Endothelial cell of umbilical vein (primary cell): Measurements from ENCODE around the gene IFT88. TPM values are rescaled to one million over a fixed set of nuclear protein-coding genes. Genes with fewer than 3 reads are reported as not detected.
A peak's percentile ranks its signal among the peaks of the same experiment; 100 is the strongest.

ENCODE experiments used
- BruUV-seq: library from RNA; stranded (reverse); fragments of 400-500 nt; replicated peaks from 2 replicates; lab custom pipeline; 2021; lab: Mats Ljungman, UMichigan
- CTCF ChIA-PET: fragments of 300-600, 350-600 bp; sonication (Branson Sonifier 250); formaldehyde crosslinking; loops from one replicate; lab custom pipeline; 2021; ENCODE audit warnings: antibody characterized with exemption, inconsistent platforms; lab: Charles Lee
- POLR2A ChIA-PET: fragments of 300-600, 350-600 bp; sonication (Branson Sonifier 250); formaldehyde crosslinking; loops from one replicate; lab custom pipeline; 2021; ENCODE audit warnings: antibody characterized with exemption, inconsistent platforms; lab: Charles Lee
- DNase-seq: peaks from one replicate; pipeline ENCODE4 v3.0.0-alpha.2; 2011; ENCODE audit warnings: low read depth, low spot score
- FAIRE-seq: peaks from 2 replicates; lab custom pipeline; 2011; peaks lifted over from hg19 to GRCh38; lab: Jason Lieb, UNC
- H2AFZ ChIP-seq: 2 replicates; pipeline ENCODE4 v1.6.0; 2012; ENCODE audit warnings: low read depth, low read length, control low read depth, inconsistent platforms
- H3K27ac ChIP-seq: 2 replicates; pipeline ENCODE4 v1.5.1; 2011; ENCODE audit warnings: low read depth, mild to moderate bottlenecking, control low read depth, low read length, moderate library complexity; ENCODE audit not compliant: insufficient read depth
- H3K27me3 ChIP-seq, 2 experiments: 2 replicates each; pipeline versions ENCODE4 v1.6.0 to v1.6.1; 2011; ENCODE audit warnings: low read length in 2 of 2, mixed read lengths in 1 of 2; ENCODE audit not compliant: control insufficient read depth in 2 of 2, insufficient read depth in 2 of 2
- H3K36me3 ChIP-seq, 2 experiments: 2 replicates in 1 of 2; 3 replicates in 1 of 2; pipeline ENCODE4 v1.5.1; 2011; ENCODE audit warnings: low read length in 2 of 2, mild to moderate bottlenecking in 1 of 2, moderate library complexity in 1 of 2; ENCODE audit not compliant: control insufficient read depth in 2 of 2, insufficient read depth in 2 of 2; ENCODE audit errors: extremely low read depth in 1 of 2
- H3K4me1 ChIP-seq: 3 replicates; pipeline ENCODE4 v1.5.1; 2011; ENCODE audit warnings: mild to moderate bottlenecking, low read length; ENCODE audit not compliant: control insufficient read depth, insufficient read depth; ENCODE audit errors: extremely low read depth
- H3K4me2 ChIP-seq: 2 replicates; pipeline ENCODE4 v1.6.1; 2011; ENCODE audit warnings: low read length, control low read depth, mixed read lengths; ENCODE audit not compliant: insufficient read depth
- H3K4me3 ChIP-seq, 3 experiments: fragments of 200-600 bp in 1 of 3; sonication (generic), shearing (Covaris generic) in 1 of 3; replicated peaks in 1 of 3; 2 replicates each; pipeline ENCODE4 v1.5.1; 2011 to 2016; ENCODE audit warnings: control low read depth in 3 of 3, low read length in 3 of 3, mild to moderate bottlenecking in 2 of 3, inconsistent platforms in 1 of 3, low read depth in 1 of 3, moderate library complexity in 1 of 3; ENCODE audit not compliant: insufficient read depth in 1 of 3
- H3K79me2 ChIP-seq: 2 replicates; pipeline ENCODE4 v1.6.0; 2012; ENCODE audit warnings: low read length, inconsistent platforms; ENCODE audit not compliant: control insufficient read depth, insufficient read depth
- H3K9ac ChIP-seq: replicated peaks from 2 replicates; pipeline ENCODE3; 2011; ENCODE audit warnings: low read length, control low read depth; ENCODE audit not compliant: insufficient read depth; ENCODE audit errors: extremely low read depth
- H3K9me1 ChIP-seq: replicated peaks from 3 replicates; pipeline ENCODE4 v1.6.0; 2011; ENCODE audit warnings: mild to moderate bottlenecking, low read length; ENCODE audit not compliant: control insufficient read depth, insufficient read depth; ENCODE audit errors: extremely low read depth
- H3K9me3 ChIP-seq: replicated peaks from 2 replicates; pipeline ENCODE4 v1.5.1; 2012; ENCODE audit warnings: low read length, inconsistent platforms; ENCODE audit not compliant: control insufficient read depth, insufficient read depth
- H4K20me1 ChIP-seq: replicated peaks from 2 replicates; pipeline ENCODE3; 2011; ENCODE audit warnings: mild to moderate bottlenecking, low read length; ENCODE audit not compliant: control insufficient read depth, insufficient read depth; ENCODE audit errors: extremely low read depth
- FOS ChIP-seq: IDR thresholded peaks from 2 replicates; pipeline ENCODE4 v1.6.1; 2011; ENCODE audit warnings: mild to moderate bottlenecking, low read length, moderate library complexity, borderline replicate concordance; ENCODE audit not compliant: insufficient read depth
- POLR2A ChIP-seq: IDR thresholded peaks from 2 replicates; pipeline ENCODE4 v1.6.1; 2012; ENCODE audit warnings: low read depth, mild to moderate bottlenecking, control low read depth, low read length
- POLR2AphosphoS5 ChIP-seq: IDR thresholded peaks from 2 replicates; pipeline ENCODE4 v1.6.1; 2012; ENCODE audit warnings: low read depth, mild to moderate bottlenecking, control low read depth, low read length, moderate library complexity; ENCODE audit not compliant: insufficient read depth
- dilution Hi-C: fragments of 300-500 bp; cut with MboI; formaldehyde crosslinking; loops from one replicate; pipeline ENCODE4 v1.15.0; 2019; ENCODE audit warnings: low sequenced_read_pairs; ENCODE audit not compliant: extremely low pct_ligation_motif_present
- intact Hi-C: fragments of 100-400 bp; cut with micrococcal nuclease; formaldehyde crosslinking; loops from one replicate; pipeline ENCODE4 v1.10.0; 2022
- polyA plus RNA-seq, 4 experiments: library from polyadenylated mRNA; depleted of rRNA in 3 of 4; stranded (reverse) in 3 of 4; unstranded in 1 of 4; fragments of >200 nt; gene quantifications; 2 replicates each; pipeline versions ENCODE4 v1.2.1 to v1.2.3, GENCODE V29; 2011 to 2012; ENCODE audit warnings: missing spikeins in 1 of 4
- total RNA-seq: library from RNA; stranded (reverse); gene quantifications from 2 replicates; pipeline ENCODE4 v1.2.3, GENCODE V29; 2021
- TF ChIP-seq, protein P1 (sequence below): IDR thresholded peaks from 2 replicates; pipeline ENCODE4 v1.6.1; 2011; ENCODE audit not compliant: insufficient read depth, insufficient read length

The IFT88 gene
- total and polyA plus RNA-seq, 2 donors (not counting 3 experiments of a cell fraction or from before 2014, with no cell fraction given): 2.4 to 9.1 TPM

DNA sequence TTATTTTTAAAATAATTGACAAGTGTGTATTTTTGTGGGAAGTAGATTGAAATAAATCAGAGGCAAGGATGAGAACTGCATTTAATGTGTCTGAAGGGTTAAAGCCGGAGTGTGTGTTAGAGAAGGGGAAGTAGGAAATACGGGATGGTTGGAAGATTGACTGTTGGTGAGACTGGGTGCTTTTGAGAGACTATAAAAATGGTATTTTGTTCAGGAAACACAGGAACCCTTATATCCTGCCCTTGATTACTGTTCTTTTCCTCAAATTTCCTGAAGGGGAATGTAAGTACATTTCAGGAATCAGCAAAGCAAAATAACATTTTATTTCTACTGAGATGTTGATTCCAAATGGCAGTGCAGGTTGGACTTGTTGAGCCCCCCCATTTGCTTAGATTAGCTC, 15.1 kb downstream of the IFT88 start:
- H3K9ac ChIP-seq: no peak overlapping the region
- H3K9me1 ChIP-seq: no peaks in the 10 kb centered on the region
- TF ChIP-seq FOS: no peak
- TF ChIP-seq, protein P1, sequence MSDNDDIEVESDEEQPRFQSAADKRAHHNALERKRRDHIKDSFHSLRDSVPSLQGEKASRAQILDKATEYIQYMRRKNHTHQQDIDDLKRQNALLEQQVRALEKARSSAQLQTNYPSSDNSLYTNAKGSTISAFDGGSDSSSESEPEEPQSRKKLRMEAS: no peak
- intact Hi-C loops: no loop called here
- no peaks in the 10 kb centered on the region for H3K27me3 ChIP-seq
- no peak overlapping the region for H3K27ac ChIP-seq
- peak overlapping the region; percentile 5 for H2AFZ ChIP-seq
- H3K4me2 ChIP-seq: peak overlapping the region; percentile 15
- peaks cover 3% of the 10 kb centered on the region for H3K9me3 ChIP-seq
- BruUV-seq: no TSS peak
- CTCF ChIA-PET: interaction anchor here (1.0 to 1.7 kb wide), 4 partner anchors 8 to 74 kb away, joined by 3 to 6 read pairs (median 3); no protein-coding TSS in a partner anchor
- no peak overlapping the region for H3K4me3 ChIP-seq
- peaks cover 0 to 4% of the 10 kb centered on the region in 2 experiments for H3K36me3 ChIP-seq
- H3K4me1 ChIP-seq: peaks cover 9% of the 10 kb centered on the region
- DNase-seq: peak; percentile 66
- POLR2A ChIA-PET: no interaction called here
- dilution Hi-C loops: no loop called here
- FAIRE-seq: peak; percentile 86
- H3K79me2 ChIP-seq: no peaks in the 10 kb centered on the region
- no peaks in the 10 kb centered on the region for H4K20me1 ChIP-seq

DNA sequence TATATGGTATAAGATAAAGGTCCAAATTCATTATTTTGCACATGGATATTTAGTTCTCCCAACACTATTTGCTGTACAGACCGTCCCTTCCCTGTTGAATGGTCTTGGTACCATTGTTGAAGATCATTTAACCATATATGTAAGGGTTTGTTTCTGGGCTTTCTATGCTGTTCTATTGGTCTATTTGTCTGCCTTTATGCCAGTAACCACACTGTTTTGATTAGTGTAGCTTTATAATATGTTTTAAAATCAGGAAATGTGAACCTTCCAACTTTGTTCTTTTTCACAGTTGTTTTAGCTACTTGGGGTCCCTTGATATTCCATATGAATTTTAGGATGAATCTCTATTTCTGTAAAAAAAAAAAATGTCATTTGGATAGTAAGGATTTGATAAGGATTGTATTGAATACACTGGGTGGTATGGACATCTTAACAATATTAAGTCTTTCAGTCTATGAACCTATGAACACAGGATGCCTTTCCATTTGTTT, 16.9 kb downstream of the IFT88 start:
- FAIRE-seq: no peak
- intact Hi-C loops (no loop called here), dilution Hi-C loops (no loop called here)
- H3K4me2 ChIP-seq: no peak overlapping the region
- ChIA-PET CTCF (interaction anchor here (0.6 kb wide), 1 partner anchor 292 kb away, joined by 4 read pairs; no protein-coding TSS in a partner anchor), POLR2A (no interaction called here)
- H3K4me1 ChIP-seq: peaks cover 9% of the 10 kb centered on the region
- H3K4me3 ChIP-seq: no peak overlapping the region
- no peak overlapping the region for H3K27ac ChIP-seq
- H3K27me3 ChIP-seq: no peaks in the 10 kb centered on the region
- no TSS peak for BruUV-seq
- no peak for DNase-seq
- H3K36me3 ChIP-seq: peaks cover 0 to 4% of the 10 kb centered on the region in 2 experiments
- H3K9me1 ChIP-seq: no peaks in the 10 kb centered on the region
- no peak overlapping the region for H2AFZ ChIP-seq
- no peak for TF ChIP-seq POLR2AphosphoS5
- no peak for TF ChIP-seq POLR2A
- no peaks in the 10 kb centered on the region for H4K20me1 ChIP-seq
- peaks cover 3% of the 10 kb centered on the region for H3K9me3 ChIP-seq
- no peak overlapping the region for H3K9ac ChIP-seq
- no peaks in the 10 kb centered on the region for H3K79me2 ChIP-seq
